ENCODE measurements around the gene CEP250. TPM values are rescaled to one million over a fixed set of nuclear protein-coding genes. Genes with fewer than 3 reads are reported as not detected.

CEP250 gene
- total RNA-seq, 1 experiment from 2014 or later: 42.3 TPM

GRCh38 chr20:35421322-35421721 is 34.1 kb upstream of the CEP250 start:
- no TSS peak for BruUV-seq (replicated peaks)

More at GRCh38 chr20:35421322-35421721, 34.1 kb upstream of the CEP250 start:
- Histone ChIP-seq H3K4me3 (replicated peaks in 1 of 2; ENCODE audit: low read depth in 1 of 2, low read length in 2 of 2) (no peak overlapping the region), H3K27ac (ENCODE audit: low read depth, low read length) (no peak overlapping the region), H3K79me2 (ENCODE audit: insufficient read depth, low read length) (no peaks in the 10 kb centered on the region), H3K9ac (ENCODE audit: low read length) (no peak overlapping the region), H3K9me2 (ENCODE audit: insufficient read depth) (no peaks in the 10 kb centered on the region), H3K9me3 (ENCODE audit: control insufficient read depth in 1 of 2, insufficient read depth in 1 of 2, low read depth in 1 of 2, low read length in 2 of 2) (no peaks in the 10 kb centered on the region), H4K20me1 (ENCODE audit: insufficient read depth) (no peaks in the 10 kb centered on the region), H3K27me3 (ENCODE audit: insufficient read depth, low read length) (no peaks in the 10 kb centered on the region), H3K4me2 (ENCODE audit: low read length) (no peak overlapping the region), H3K36me3 (ENCODE audit: control insufficient read depth in 1 of 2, insufficient read depth in 2 of 2, low read length in 2 of 2) (no peaks in the 10 kb centered on the region), H2AFZ (ENCODE audit: low read depth, low read length, poor library complexity, severe bottlenecking) (no peak overlapping the region), H3K4me1 (ENCODE audit: control insufficient read depth in 1 of 2, insufficient read depth in 2 of 2, low read length in 2 of 2) (no peaks in the 10 kb centered on the region)
- ChIA-PET CTCF (no interaction called here), RAD21 (ENCODE audit: low non-redundant PET in 1 of 2, low total read pairs in 2 of 2, uncharacterized antibody in 2 of 2, unreplicated experiment in 2 of 2) (no interaction called here), POLR2A (no interaction called here)
- no peak for DNase-seq (ENCODE audit: low read depth, low spot score)
- no peak for ATAC-seq
- TF ChIP-seq FOSL1 (IDR thresholded peaks at IDR 0.05; ENCODE audit: low read depth) (no peak), REST (IDR thresholded peaks at IDR 0.05; ENCODE audit: low read depth) (no peak), ZNF274 (IDR thresholded peaks at IDR 0.05; ENCODE audit: low read depth, low read length) (no peak), EZH2 (IDR thresholded peaks at IDR 0.05) (no peak), ATF3 (IDR thresholded peaks at IDR 0.05) (no peak), ZFX (IDR thresholded peaks at IDR 0.05) (no peak), CBX3 (IDR thresholded peaks at IDR 0.05; ENCODE audit: low read depth) (no peak), EGR1 (IDR thresholded peaks at IDR 0.05; ENCODE audit: low read depth) (no peak), RAD21 (IDR thresholded peaks at IDR 0.05; ENCODE audit: low read depth) (no peak), TCF7L2 (IDR thresholded peaks at IDR 0.05; ENCODE audit: borderline replicate concordance, extremely low read depth, insufficient read depth, insufficient read length) (no peak), SP1 (IDR thresholded peaks at IDR 0.05; ENCODE audit: low read depth) (no peak), SRF (IDR thresholded peaks at IDR 0.05; ENCODE audit: low read depth) (no peak), POLR2AphosphoS5 (IDR thresholded peaks at IDR 0.05; ENCODE audit: low read depth, low read length) (no peak), MAX (IDR thresholded peaks at IDR 0.05) (no peak), ZBTB33 (IDR thresholded peaks at IDR 0.05; ENCODE audit: extremely low read depth, insufficient replicate concordance, low read length) (no peak)
- intact Hi-C loops (cut with micrococcal nuclease): no loop called here

All from HCT116 (cell line).